Body of pancreas (tissue), 4 donors: ENCODE results near the gene CEP55. TPM values are rescaled to one million over a fixed set of nuclear protein-coding genes. Genes with fewer than 3 reads are reported as not detected.

Source experiments
- ATAC-seq: fragments of 150-250 bp; one replicate; pipeline ENCODE4 v1.9.1; 2016
- DNase-seq, 4 donors: peaks; one replicate each; pipeline ENCODE4 v3.0.0-alpha.2; 2019
- H3K27ac ChIP-seq, 4 donors: fragments of 200-600 bp; sonication (generic); 1 replicate in 3 of 4; 2 replicates in 1 of 4; pipeline versions ENCODE4 v1.5.1 to v1.6.1; 2016 to 2019; ENCODE audit warnings: mild to moderate bottlenecking in 1 of 4, mixed read lengths in 1 of 4, moderate library complexity in 1 of 4
- H3K27me3 ChIP-seq, 2 donors: fragments of 200-600 bp; sonication (generic); one replicate each; pipeline ENCODE4 v1.6.0; 2016; ENCODE audit warnings: mild to moderate bottlenecking in 1 of 2
- H3K36me3 ChIP-seq, 2 donors: fragments of 200-600 bp; sonication (generic); replicated peaks in 1 of 2; 2 replicates each; pipeline ENCODE4 v1.5.1; 2016; ENCODE audit warnings: low read depth in 2 of 2; ENCODE audit not compliant: insufficient read depth in 1 of 2
- H3K4me1 ChIP-seq: fragments of 200-600 bp; sonication (generic); one replicate; pipeline ENCODE4 v1.6.0; 2016
- H3K4me3 ChIP-seq, 2 donors: fragments of 200-600 bp; sonication (generic); 1 replicate in 1 of 2; 2 replicates in 1 of 2; pipeline ENCODE4 v1.5.1; 2016 to 2019
- H3K9me3 ChIP-seq, 3 donors: fragments of 200-600 bp; sonication (generic); 1 replicate in 2 of 3; 2 replicates in 1 of 3; pipeline ENCODE4 v1.5.1; 2016
- POLR2A ChIP-seq, 3 donors: fragments of 450-650 bp; IDR thresholded peaks; one replicate each; pipeline ENCODE4 v1.6.1; 2016; ENCODE audit warnings: antibody characterized with exemption in 3 of 3, mild to moderate bottlenecking in 2 of 3
- WGBS, 2 donors: methylation state at CpG; one replicate each; pipeline ENCODE4 v1.1.5; 2017; 5-methylcytosine and 5-hydroxymethylcytosine counted together
- intact Hi-C: fragments of 100-400 bp; cut with DNase I; formaldehyde crosslinking; loops from one replicate; pipeline ENCODE4 v1.15.1; 2023
- small RNA-seq: library from RNA; depleted of rRNA; stranded (forward); fragments of <200 nt; gene quantifications from one replicate; pipeline ENCODE3, GENCODE V24; 2016
- total RNA-seq, 2 donors: library from RNA; depleted of rRNA; stranded (reverse); fragments of >200 nt; gene quantifications; one replicate each; pipeline ENCODE4 v1.1.0, GENCODE V29; 2016
- TF ChIP-seq, protein P1 (sequence below), 7 experiments: fragments of 450-650 bp in 4 of 7; fragments of 200-600 bp in 3 of 7; sonication (generic) in 3 of 7; IDR thresholded peaks; one replicate each; pipeline ENCODE4 v1.5.1; 2016 to 2019; ENCODE audit warnings: antibody characterized with exemption in 7 of 7

The CEP55 gene
- total RNA-seq, 2 donors from 2014 or later = not detected

GRCh38 chr10:93576888-93577287, 80.5 kb downstream of the CEP55 start:
- Histone ChIP-seq H3K27me3 (no peaks in the 10 kb centered on the region), H3K27ac (no peak overlapping the region), H3K9me3 (peaks cover 0 to 5% (median 0%) of the 10 kb centered on the region in 3 donors), H3K4me1 (peaks cover 17% of the 10 kb centered on the region), H3K36me3 (no peaks in the 10 kb centered on the region), H3K4me3 (no peak overlapping the region)
- intact Hi-C loops = no loop called here
- no peak for TF ChIP-seq POLR2A (IDR thresholded peaks at IDR 0.05)
- TF ChIP-seq, protein P1, sequence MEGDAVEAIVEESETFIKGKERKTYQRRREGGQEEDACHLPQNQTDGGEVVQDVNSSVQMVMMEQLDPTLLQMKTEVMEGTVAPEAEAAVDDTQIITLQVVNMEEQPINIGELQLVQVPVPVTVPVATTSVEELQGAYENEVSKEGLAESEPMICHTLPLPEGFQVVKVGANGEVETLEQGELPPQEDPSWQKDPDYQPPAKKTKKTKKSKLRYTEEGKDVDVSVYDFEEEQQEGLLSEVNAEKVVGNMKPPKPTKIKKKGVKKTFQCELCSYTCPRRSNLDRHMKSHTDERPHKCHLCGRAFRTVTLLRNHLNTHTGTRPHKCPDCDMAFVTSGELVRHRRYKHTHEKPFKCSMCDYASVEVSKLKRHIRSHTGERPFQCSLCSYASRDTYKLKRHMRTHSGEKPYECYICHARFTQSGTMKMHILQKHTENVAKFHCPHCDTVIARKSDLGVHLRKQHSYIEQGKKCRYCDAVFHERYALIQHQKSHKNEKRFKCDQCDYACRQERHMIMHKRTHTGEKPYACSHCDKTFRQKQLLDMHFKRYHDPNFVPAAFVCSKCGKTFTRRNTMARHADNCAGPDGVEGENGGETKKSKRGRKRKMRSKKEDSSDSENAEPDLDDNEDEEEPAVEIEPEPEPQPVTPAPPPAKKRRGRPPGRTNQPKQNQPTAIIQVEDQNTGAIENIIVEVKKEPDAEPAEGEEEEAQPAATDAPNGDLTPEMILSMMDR (IDR thresholded peaks at IDR 0.05) = no peak
- DNase-seq (no peak), ATAC-seq (no peak)
- 59 to 61% methylated on average over 3 of the region's 3 CpGs for WGBS, 2 donors

DNA sequence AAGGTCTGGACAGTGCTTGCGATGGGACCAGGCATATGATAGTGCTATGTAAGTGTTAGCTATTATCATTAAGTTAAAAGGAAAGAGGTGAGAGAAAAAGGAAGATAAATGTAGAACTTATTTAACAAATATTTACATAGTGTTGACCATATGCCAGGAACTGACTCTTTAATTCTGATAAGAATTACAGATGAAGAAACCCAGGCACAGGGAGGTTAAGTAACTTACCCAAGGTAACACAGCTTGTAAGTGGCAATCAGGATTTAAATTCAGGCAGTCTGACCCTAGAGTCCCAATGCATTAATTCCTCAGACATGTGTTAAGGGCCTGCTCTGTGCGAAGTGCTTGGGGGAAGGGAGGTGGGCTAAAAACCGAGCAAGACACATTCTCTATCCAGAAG, 81.2 kb downstream of the CEP55 start:
- intact Hi-C loops = no loop called here
- H3K4me3 ChIP-seq = no peak overlapping the region
- no peak overlapping the region for H3K27ac ChIP-seq
- no peak for TF ChIP-seq POLR2A (IDR thresholded peaks at IDR 0.05)
- TF ChIP-seq, protein P1 (IDR thresholded peaks at IDR 0.05) = no peak
- ATAC-seq (no peak), DNase-seq (no peak)
- H3K9me3 ChIP-seq = peaks cover 0 to 5% (median 0%) of the 10 kb centered on the region in 3 donors
- H3K27me3 ChIP-seq = no peaks in the 10 kb centered on the region
- 88 to 91% methylated on average over 3 of the region's 3 CpGs for WGBS, 2 donors
- peaks cover 11% of the 10 kb centered on the region for H3K4me1 ChIP-seq
- H3K36me3 ChIP-seq = no peaks in the 10 kb centered on the region

Small RNAs within 50 kb of the gene (small RNA-seq; reads per million reads assigned to genes)
- gene RNA5SP323 = not detected

Other genes starting within 250 kb of the CEP55 start
- 10 to 100 TPM; 21.1 to 25.7 TPM for gene MYOF, start 14.3 kb upstream of the CEP55 start, total RNA-seq
- 1 to 10 TPM in 1 of 2 donors, under 1 TPM in 1; 0.78 to 2.3 TPM for gene FFAR4, start 70.1 kb downstream of the CEP55 start, total RNA-seq
- gene RBP4, start 104.6 kb downstream of the CEP55 start, total RNA-seq = 100 to 1,000 TPM in 1 of 2 donors, 10 to 100 TPM in 1; 22.1 to 136 TPM
- gene PDE6C, start 115.9 kb downstream of the CEP55 start, total RNA-seq = not detected
- 10 to 100 TPM; 20.0 to 23.7 TPM for gene FRA10AC1, start 206.0 kb downstream of the CEP55 start, total RNA-seq